Ectodermal cell (in vitro differentiated cells): ENCODE results near the gene ALOXE3.
A peak's percentile ranks its signal among the peaks of the same experiment; 100 is the strongest.

ENCODE experiments used
- H3K27ac ChIP-seq: 2 replicates; pipeline ENCODE4 v1.7.0; 2013; ENCODE audit warnings: mild to moderate bottlenecking, low read depth, low read length; ENCODE audit not compliant: insufficient read depth, poor library complexity, severe bottlenecking
- H3K27me3 ChIP-seq: 2 replicates; pipeline ENCODE4 v1.7.0; 2013; ENCODE audit warnings: mild to moderate bottlenecking, low read length; ENCODE audit not compliant: insufficient read depth, control insufficient read depth, poor library complexity, severe bottlenecking
- H3K36me3 ChIP-seq: one replicate; pipeline ENCODE4 v1.7.0; 2013; ENCODE audit warnings: low read length; ENCODE audit not compliant: control insufficient read depth, insufficient read depth
- H3K4me1 ChIP-seq: one replicate; pipeline ENCODE4 v1.7.0; 2013; ENCODE audit warnings: low read length; ENCODE audit not compliant: control insufficient read depth, insufficient read depth
- H3K4me3 ChIP-seq: 2 replicates; pipeline ENCODE4 v1.7.0; 2013; ENCODE audit warnings: low read depth, low read length, control low read depth; ENCODE audit not compliant: insufficient read depth
- H3K9me3 ChIP-seq: 2 replicates; pipeline ENCODE4 v1.7.0; 2013; ENCODE audit warnings: mild to moderate bottlenecking, low read length, moderate library complexity; ENCODE audit not compliant: control insufficient read depth
- WGBS, 2 experiments: methylation state at CpG; one replicate each; pipeline ENCODE4 v1.1.7; 2013; ENCODE audit warnings: missing lambda C conversion rate in 2 of 2; 5-methylcytosine and 5-hydroxymethylcytosine counted together

The ALOXE3 gene

DNA sequence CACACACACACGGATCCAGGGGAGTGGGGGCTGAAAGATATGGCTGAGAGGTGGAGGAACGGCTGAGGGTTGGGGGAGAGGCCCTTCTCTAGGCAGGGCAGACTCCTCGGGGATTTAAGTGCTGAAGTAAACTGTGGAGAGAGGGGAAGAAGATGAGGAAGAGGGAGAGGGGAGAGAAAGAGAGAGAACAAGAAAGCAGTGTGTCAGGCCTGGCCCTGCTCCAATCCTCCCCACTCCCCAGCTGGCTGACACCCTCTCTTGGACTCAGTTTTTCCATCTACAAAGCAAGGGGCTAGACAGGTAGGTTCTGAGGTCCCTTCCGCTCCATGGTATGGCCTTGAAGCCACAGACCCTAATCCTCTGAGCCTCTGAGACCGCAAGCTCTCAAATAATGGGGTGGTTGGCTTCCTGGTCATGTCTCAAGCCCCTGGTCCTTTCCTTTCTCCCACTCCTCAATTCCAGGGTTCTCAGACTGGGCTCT is 42.5 kb upstream of the ALOXE3 start:
- Histone ChIP-seq H3K27me3 (no peaks in the 10 kb centered on the region), H3K4me1 (peaks cover 28% of the 10 kb centered on the region), H3K4me3 (no peak overlapping the region), H3K9me3 (no peaks in the 10 kb centered on the region), H3K27ac (no peak overlapping the region), H3K36me3 (peaks cover 11% of the 10 kb centered on the region)
- 91 to 93% methylated on average over 5 of the region's 5 CpGs for WGBS, 2 experiments

GRCh38 chr17:8160224-8160577 is 41.9 kb upstream of the ALOXE3 start:
- Histone ChIP-seq H3K27ac (no peak overlapping the region), H3K4me3 (no peak overlapping the region), H3K27me3 (no peaks in the 10 kb centered on the region), H3K36me3 (peaks cover 11% of the 10 kb centered on the region), H3K4me1 (peaks cover 28% of the 10 kb centered on the region), H3K9me3 (no peaks in the 10 kb centered on the region)
- WGBS, 2 experiments: 91 to 92% methylated on average over 4 of the region's 4 CpGs

DNA sequence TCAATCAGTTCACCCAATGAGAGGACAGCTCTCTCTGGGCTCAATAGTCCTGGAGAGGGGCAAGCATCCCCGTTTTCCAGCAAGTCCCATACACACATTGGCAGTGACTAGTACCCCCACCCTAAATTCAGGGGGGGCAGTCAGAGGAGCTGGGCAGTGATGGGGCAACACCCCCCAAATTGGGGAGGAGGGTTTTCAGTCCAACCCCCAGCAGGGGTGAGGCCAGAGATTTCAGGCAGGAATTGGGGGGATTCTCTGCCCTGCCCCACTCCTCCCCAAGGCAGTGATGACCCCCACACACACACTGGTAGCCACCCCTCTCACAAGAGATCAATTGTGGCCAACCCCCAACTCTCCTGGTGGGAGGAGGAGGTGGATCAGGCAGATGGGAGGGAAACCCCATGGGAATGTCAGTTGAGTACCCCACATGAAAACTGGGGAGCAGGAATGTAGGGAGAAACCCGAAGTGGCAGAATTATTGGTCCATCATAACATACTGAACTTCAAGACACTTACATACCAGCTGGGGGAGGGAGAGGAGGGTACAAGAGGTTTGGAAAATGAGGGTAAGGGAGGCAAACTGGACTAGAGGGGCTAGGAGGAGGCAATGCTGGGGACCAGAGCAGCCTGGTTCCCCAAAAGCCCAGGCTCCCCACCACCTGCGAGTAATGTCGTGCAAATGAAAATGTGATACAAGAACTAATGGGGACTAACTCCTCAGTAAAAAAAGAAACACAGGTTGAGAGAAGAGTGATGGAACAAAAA is 41.3 kb upstream of the ALOXE3 start:
- H3K4me1 ChIP-seq: peaks cover 30% of the 10 kb centered on the region
- WGBS, 2 experiments: 92 to 96% methylated on average over 4 of the region's 4 CpGs
- no peaks in the 10 kb centered on the region for H3K27me3 ChIP-seq
- no peak overlapping the region for H3K4me3 ChIP-seq
- H3K36me3 ChIP-seq: peaks cover 11% of the 10 kb centered on the region
- no peak overlapping the region for H3K27ac ChIP-seq
- H3K9me3 ChIP-seq: no peaks in the 10 kb centered on the region

DNA sequence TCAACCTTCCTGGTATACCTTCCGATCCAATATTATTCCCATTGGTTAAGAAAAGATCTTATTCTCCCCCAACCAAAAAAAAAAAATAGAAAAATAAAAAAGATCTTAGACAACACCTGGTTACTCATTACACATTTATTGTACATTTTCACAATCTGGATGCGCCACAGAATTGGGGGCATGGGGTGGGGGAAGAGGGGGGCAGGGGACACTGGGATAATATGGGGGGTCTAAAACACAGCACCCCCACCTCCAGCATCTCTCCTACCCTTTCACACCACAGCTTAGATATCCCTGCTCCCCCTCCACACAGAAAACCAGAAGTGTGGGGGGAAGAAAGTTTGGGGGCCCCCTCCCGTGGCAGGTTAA is 40.7 kb upstream of the ALOXE3 start:
- Histone ChIP-seq H3K4me3 (no peak overlapping the region), H3K27me3 (no peaks in the 10 kb centered on the region), H3K4me1 (peaks cover 28% of the 10 kb centered on the region), H3K36me3 (peaks cover 11% of the 10 kb centered on the region), H3K9me3 (no peaks in the 10 kb centered on the region), H3K27ac (no peak overlapping the region)
- WGBS, 2 experiments: 70 to 72% methylated on average over 2 of the region's 3 CpGs

DNA sequence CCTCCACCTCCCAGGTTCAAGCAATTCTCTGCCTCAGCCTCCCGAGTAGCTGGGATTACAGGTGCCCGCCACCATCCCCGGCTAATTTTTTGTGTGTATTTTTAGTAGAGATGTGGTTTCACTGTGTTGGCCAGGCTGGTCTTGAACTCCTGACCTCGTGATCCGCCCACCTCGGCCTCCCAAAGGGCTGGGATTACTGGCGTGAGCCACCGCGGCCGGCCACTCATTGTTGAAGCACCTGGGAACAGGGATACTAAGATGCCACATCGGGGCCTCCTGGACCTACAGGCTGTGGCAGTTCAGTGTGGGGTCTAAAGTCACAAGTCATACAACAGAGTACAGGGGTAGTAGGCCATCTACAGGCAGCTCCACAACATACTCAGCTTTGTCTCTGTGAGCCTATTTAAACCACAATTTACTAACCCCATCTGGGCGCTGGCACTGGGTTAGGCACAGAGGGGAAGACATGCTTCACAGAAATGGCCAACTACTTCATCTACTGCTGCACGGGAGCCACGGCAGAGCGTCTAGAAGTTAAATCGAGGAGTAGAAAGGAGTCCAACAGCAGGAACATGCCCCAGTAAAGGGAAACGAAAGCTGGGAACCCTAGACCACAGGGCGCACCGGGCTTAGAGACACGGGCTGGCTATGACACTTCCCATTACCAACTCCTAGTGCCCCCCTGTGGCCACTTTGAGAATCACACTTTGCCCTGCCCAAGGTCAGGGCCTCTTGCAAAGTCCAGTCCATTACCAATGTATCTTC is 40.1 kb upstream of the ALOXE3 start:
- Histone ChIP-seq H3K4me1 (peaks cover 22% of the 10 kb centered on the region), H3K4me3 (no peak overlapping the region), H3K27me3 (no peaks in the 10 kb centered on the region), H3K9me3 (no peaks in the 10 kb centered on the region), H3K27ac (peak overlapping the region; percentile 55), H3K36me3 (peaks cover 11% of the 10 kb centered on the region)
- WGBS, 2 experiments: 61 to 66% methylated on average over 20 of the region's 20 CpGs

- no peaks in the 10 kb centered on the region for H3K9me3 ChIP-seq
- WGBS, 2 experiments: 0 to 1% methylated on average over 59 of the region's 59 CpGs
- peak overlapping the region; percentile 60 for H3K4me3 ChIP-seq
- peaks cover 25% of the 10 kb centered on the region for H3K4me1 ChIP-seq
- peak overlapping the region; percentile 95 for H3K27ac ChIP-seq
- H3K36me3 ChIP-seq: peaks cover 8% of the 10 kb centered on the region
- no peaks in the 10 kb centered on the region for H3K27me3 ChIP-seq
Observed at GRCh38 chr17:8156246-8156992, 38.1 kb upstream of the ALOXE3 start.

DNA sequence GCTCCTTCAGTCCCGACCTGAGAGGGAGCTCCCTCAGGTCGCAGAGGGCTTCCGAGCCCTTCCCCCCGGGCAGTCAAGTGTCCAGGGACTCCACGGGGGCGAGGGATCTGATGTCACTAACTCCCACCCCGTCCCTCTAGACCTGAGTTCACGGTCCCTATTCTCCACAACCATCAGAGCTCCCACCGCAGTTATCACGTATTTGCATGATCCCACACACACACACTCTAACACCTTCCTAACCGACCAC is 37.6 kb upstream of the ALOXE3 start:
- Histone ChIP-seq H3K4me1 (peaks cover 20% of the 10 kb centered on the region), H3K36me3 (peaks cover 3% of the 10 kb centered on the region), H3K9me3 (no peaks in the 10 kb centered on the region), H3K27ac (peak overlapping the region; percentile 83), H3K27me3 (no peaks in the 10 kb centered on the region), H3K4me3 (peak overlapping the region; percentile 60)
- WGBS, 2 experiments: 3% methylated on average over 11 of the region's 11 CpGs

DNA sequence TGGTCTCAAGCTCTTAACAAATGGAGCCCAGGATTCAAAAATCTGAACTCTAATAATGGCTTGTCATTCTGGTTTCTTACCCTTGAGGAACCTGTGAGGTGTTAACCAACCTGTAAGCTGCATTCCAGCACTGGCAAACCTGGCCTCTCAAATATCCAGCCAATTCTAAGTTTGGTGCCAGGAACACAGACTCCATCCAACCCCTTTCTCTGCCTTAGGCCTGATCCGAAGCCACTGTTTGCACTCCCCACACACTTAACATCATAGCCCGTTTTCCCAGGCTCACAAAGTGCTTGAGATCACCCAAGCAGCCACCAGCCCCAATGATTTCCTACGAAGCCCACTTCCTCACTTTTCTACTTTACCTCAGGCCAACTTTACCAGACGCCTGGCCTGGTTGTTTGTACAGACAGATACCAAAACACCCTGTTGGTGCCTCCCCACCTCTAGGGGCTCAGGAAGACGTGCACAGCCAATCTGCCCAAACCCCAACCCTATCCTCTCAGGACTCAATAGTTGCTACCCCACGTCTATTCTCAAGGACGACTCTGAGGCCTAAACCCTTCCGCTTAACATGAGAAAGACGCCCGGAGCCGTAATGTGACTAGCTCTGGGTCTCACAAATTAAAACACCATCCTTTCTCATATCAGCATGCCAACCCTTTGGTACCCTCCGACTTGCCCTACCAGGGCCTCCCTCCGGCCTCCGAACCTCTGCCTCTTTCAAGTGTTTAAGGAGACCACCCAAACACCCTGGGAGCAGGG is 37.1 kb upstream of the ALOXE3 start:
- no peaks in the 10 kb centered on the region for H3K9me3 ChIP-seq
- H3K4me3 ChIP-seq: peak overlapping the region; percentile 60
- no peaks in the 10 kb centered on the region for H3K27me3 ChIP-seq
- H3K4me1 ChIP-seq: peaks cover 18% of the 10 kb centered on the region
- WGBS, 2 experiments: 53 to 54% methylated on average over 14 of the region's 14 CpGs
- H3K27ac ChIP-seq: peak overlapping the region; percentile 83
- no peaks in the 10 kb centered on the region for H3K36me3 ChIP-seq

DNA sequence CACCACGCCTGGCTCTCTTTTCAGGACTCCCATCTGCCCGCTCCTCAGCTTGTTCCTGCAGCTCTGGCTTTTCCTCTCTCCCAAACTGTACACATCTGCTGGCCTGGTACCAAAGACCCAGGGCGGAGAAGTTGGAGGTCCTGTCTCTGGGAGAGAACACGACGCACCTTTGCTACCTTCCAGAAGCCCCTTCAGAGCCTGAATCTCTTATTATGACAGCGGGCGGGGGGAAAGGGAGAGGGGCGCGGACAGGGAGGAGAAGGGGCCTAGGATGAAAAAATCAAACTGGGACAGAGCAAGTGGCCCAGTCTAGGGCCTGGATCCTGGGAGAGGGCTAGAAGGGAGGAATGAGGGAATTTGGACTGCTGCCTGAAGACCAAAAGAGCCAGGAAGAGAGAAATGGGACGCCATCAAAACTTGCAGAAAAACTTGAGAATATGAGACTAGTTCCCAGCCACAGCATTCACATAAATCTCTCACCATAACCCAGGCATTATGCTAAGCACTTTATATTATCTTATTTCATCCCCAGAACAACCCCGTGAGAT is 36.4 kb upstream of the ALOXE3 start:
- H3K36me3 ChIP-seq: peaks cover 3% of the 10 kb centered on the region
- no peaks in the 10 kb centered on the region for H3K9me3 ChIP-seq
- peak overlapping the region; percentile 85 for H3K27ac ChIP-seq
- peak overlapping the region; percentile 44 for H3K4me3 ChIP-seq
- H3K27me3 ChIP-seq: no peaks in the 10 kb centered on the region
- peaks cover 18% of the 10 kb centered on the region for H3K4me1 ChIP-seq
- 60 to 64% methylated on average over 11 of the region's 11 CpGs for WGBS, 2 experiments
